Measurements from ENCODE around the gene ANKRD27. TPM values are rescaled to one million over a fixed set of nuclear protein-coding genes. Genes with fewer than 3 reads are reported as not detected.

Gene ANKRD27
- total RNA-seq, 4 donors from 2014 or later: 24.1 to 46.0 (median 28.6) TPM

GRCh38 chr19:32631381-32631780, 43.6 kb downstream of the ANKRD27 start:
- no peak overlapping the region for H3K4me3 ChIP-seq (ENCODE audit: low read depth, poor library complexity, severe bottlenecking)
- TF ChIP-seq POLR2A (IDR thresholded peaks at IDR 0.05): no peak
- TF ChIP-seq, protein P1, sequence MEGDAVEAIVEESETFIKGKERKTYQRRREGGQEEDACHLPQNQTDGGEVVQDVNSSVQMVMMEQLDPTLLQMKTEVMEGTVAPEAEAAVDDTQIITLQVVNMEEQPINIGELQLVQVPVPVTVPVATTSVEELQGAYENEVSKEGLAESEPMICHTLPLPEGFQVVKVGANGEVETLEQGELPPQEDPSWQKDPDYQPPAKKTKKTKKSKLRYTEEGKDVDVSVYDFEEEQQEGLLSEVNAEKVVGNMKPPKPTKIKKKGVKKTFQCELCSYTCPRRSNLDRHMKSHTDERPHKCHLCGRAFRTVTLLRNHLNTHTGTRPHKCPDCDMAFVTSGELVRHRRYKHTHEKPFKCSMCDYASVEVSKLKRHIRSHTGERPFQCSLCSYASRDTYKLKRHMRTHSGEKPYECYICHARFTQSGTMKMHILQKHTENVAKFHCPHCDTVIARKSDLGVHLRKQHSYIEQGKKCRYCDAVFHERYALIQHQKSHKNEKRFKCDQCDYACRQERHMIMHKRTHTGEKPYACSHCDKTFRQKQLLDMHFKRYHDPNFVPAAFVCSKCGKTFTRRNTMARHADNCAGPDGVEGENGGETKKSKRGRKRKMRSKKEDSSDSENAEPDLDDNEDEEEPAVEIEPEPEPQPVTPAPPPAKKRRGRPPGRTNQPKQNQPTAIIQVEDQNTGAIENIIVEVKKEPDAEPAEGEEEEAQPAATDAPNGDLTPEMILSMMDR (IDR thresholded peaks at IDR 0.05): no peak
- no peak for DNase-seq (ENCODE audit: low spot score in 2 of 2)
- WGBS, 2 donors: 92 to 95% methylated on average over 15 of the region's 15 CpGs
- intact Hi-C loops (cut with DNase I; ENCODE audit: low total_unique reads): no loop called here

- intact Hi-C loops (cut with DNase I; ENCODE audit: low total_unique reads): no loop called here
- no peak overlapping the region for H3K4me3 ChIP-seq (ENCODE audit: low read depth, poor library complexity, severe bottlenecking)
- no peak for DNase-seq (ENCODE audit: low spot score in 2 of 2)
- no peak for TF ChIP-seq POLR2A (IDR thresholded peaks at IDR 0.05)
- TF ChIP-seq, protein P1 (IDR thresholded peaks at IDR 0.05): no peak
- WGBS, 2 donors: 91 to 95% methylated on average over 12 to 14 of the region's 14 CpGs
These were observed 44.6 kb downstream of the ANKRD27 start for GRCh38 chr19:32630338-32630737.

- 82 to 90% methylated on average over 15 of the region's 15 CpGs for WGBS, 2 donors
- DNase-seq (ENCODE audit: low spot score in 2 of 2): no peak
- intact Hi-C loops (cut with DNase I; ENCODE audit: low total_unique reads): no loop called here
- no peak overlapping the region for H3K4me3 ChIP-seq (ENCODE audit: low read depth, poor library complexity, severe bottlenecking)
- no peak for TF ChIP-seq POLR2A (IDR thresholded peaks at IDR 0.05)
- TF ChIP-seq, protein P1 (IDR thresholded peaks at IDR 0.05): no peak
These were observed 47.2 kb downstream of the ANKRD27 start for GRCh38 chr19:32627714-32628270.

DNA sequence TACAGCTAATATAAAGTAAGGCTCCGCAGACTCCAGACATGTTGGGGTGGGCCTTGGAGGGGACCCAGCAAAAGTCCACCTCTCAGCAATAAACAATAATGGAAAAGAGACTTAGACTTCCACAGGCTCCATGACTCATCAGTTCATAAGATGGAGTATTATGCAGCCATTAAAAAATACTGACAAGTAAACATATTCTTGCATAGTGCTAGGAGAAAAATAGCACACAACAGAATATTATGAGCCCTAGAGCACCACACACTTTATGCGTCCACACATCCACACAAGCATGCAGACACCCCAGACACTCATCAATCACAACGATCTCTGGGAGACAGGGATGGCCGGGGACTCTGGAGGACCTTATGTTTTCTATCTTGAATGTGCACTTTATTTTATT, 48.0 kb downstream of the ANKRD27 start:
- intact Hi-C loops (cut with DNase I; ENCODE audit: low total_unique reads): no loop called here
- no peak overlapping the region for H3K4me3 ChIP-seq (ENCODE audit: low read depth, poor library complexity, severe bottlenecking)
- TF ChIP-seq, protein P1 (IDR thresholded peaks at IDR 0.05): no peak
- TF ChIP-seq POLR2A (IDR thresholded peaks at IDR 0.05): no peak
- 95% methylated on average over 4 of the region's 4 CpGs for WGBS, 2 donors
- DNase-seq (ENCODE audit: low spot score in 2 of 2): no peak

DNA sequence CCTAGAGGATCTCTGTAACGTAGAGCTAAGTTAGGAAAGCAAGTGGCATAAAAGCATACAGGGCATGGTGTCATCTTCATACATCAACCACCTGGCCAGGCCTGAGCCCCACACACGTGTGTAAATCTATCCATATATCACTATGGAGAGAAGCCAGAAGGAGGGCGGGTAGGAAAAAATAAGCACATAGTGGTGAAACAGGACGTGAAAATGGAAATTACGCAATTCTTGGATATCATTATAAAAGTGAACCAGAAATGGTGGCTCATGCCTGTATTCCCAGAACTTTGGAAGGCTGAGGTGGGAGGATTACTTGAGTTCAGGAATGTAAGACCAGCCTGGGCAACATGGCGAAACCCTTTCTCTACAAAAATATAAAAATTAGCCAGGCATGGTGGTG, 50.6 kb downstream of the ANKRD27 start:
- DNase-seq (ENCODE audit: low spot score in 2 of 2): no peak
- intact Hi-C loops (cut with DNase I; ENCODE audit: low total_unique reads): no loop called here
- no peak for TF ChIP-seq POLR2A (IDR thresholded peaks at IDR 0.05)
- TF ChIP-seq, protein P1 (IDR thresholded peaks at IDR 0.05): no peak
- WGBS, 2 donors: 90 to 91% methylated on average over 6 of the region's 6 CpGs
- no peak overlapping the region for H3K4me3 ChIP-seq (ENCODE audit: low read depth, poor library complexity, severe bottlenecking)

DNA sequence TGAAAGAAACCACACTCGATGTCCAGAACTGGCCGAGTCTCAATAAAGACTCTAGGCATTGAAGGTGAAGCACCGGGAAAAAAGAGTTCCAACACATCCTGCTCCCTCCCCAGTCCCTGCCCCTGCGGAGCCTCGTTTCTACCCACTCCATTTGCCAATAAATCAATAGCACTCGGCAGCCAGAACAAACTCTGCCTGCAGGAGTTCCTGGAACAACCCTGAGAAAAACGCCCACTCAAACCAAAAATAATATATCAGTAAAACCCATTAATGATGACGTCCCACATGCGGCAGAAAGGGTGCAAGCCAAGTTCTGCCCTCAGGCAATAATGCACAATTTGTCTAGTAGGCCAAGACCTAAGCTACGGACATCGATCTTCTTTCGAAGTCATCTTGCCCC, 53.0 kb downstream of the ANKRD27 start:
- WGBS, 2 donors: 76 to 77% methylated on average over 12 of the region's 12 CpGs
- intact Hi-C loops (cut with DNase I; ENCODE audit: low total_unique reads): no loop called here
- DNase-seq (ENCODE audit: low spot score in 2 of 2): no peak
- TF ChIP-seq, protein P1 (IDR thresholded peaks at IDR 0.05): no peak
- no peak overlapping the region for H3K4me3 ChIP-seq (ENCODE audit: low read depth, poor library complexity, severe bottlenecking)

All from lower leg skin (tissue), 4 donors.